H7 (cell line): ENCODE measurements around the gene TEX36. TPM values are rescaled to one million over a fixed set of nuclear protein-coding genes. Genes with fewer than 3 reads are reported as not detected.
"Not testable (repeated sequence)": the region's sequence is repeated elsewhere in the genome, so short reads cannot be mapped to it uniquely, and the experiment has no call there.

Source experiments
- DNase-seq: peaks from one replicate; pipeline ENCODE4 v3.0.0; 2012
- H3K27me3 ChIP-seq: 2 replicates; pipeline ENCODE4 v1.6.0; 2011; ENCODE audit warnings: mild to moderate bottlenecking, low read length; ENCODE audit not compliant: control insufficient read depth, insufficient read depth
- H3K36me3 ChIP-seq: replicated peaks from 2 replicates; pipeline ENCODE4 v1.5.1; 2011; ENCODE audit warnings: low read length; ENCODE audit not compliant: control insufficient read depth, insufficient read depth
- H3K4me3 ChIP-seq: 2 replicates; pipeline ENCODE4 v1.5.1; 2011; ENCODE audit warnings: low read depth, mild to moderate bottlenecking, control low read depth, low read length, moderate library complexity; ENCODE audit not compliant: insufficient read depth
- total RNA-seq: library from RNA; depleted of rRNA; stranded (reverse); fragments of >200 nt; shearing (Covaris generic); gene quantifications from 2 replicates; pipeline ENCODE4 v1.2.3, GENCODE V29; 2014

The TEX36 gene
- total RNA-seq, 1 experiment from 2014 or later = not detected

DNA sequence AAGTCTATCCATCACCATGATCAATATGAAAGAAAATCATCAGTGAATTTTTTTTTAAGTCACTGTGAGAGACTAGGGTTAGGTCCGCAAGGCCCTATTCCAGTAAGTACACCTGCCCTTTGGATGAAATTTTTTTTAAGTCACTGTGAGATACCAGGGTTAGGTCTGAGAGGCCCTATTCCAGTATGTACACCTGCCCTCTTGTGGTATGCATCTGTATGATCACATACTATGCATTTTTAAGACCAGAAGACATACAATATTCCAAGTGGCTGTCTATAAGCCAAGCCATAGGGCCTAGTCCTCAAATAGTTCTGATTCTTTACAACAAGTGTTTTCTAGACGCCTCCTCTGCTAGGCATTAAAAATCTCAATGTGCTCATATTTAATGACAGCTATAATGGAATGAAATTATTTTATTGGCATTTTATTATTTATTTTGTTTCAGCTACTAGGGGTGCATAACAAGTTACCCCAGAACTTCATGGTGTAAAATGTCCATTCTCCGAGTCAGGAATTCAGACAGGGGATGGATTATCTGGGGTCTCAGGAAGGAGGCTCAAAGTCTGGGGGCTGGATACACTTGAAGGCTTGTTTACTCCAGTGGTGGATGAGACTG is 53.1 kb downstream of the TEX36 start:
- H3K36me3 ChIP-seq = no peaks in the 10 kb centered on the region
- H3K4me3 ChIP-seq = no peak overlapping the region
- H3K27me3 ChIP-seq = no peaks in the 10 kb centered on the region
- DNase-seq = no peak

DNA sequence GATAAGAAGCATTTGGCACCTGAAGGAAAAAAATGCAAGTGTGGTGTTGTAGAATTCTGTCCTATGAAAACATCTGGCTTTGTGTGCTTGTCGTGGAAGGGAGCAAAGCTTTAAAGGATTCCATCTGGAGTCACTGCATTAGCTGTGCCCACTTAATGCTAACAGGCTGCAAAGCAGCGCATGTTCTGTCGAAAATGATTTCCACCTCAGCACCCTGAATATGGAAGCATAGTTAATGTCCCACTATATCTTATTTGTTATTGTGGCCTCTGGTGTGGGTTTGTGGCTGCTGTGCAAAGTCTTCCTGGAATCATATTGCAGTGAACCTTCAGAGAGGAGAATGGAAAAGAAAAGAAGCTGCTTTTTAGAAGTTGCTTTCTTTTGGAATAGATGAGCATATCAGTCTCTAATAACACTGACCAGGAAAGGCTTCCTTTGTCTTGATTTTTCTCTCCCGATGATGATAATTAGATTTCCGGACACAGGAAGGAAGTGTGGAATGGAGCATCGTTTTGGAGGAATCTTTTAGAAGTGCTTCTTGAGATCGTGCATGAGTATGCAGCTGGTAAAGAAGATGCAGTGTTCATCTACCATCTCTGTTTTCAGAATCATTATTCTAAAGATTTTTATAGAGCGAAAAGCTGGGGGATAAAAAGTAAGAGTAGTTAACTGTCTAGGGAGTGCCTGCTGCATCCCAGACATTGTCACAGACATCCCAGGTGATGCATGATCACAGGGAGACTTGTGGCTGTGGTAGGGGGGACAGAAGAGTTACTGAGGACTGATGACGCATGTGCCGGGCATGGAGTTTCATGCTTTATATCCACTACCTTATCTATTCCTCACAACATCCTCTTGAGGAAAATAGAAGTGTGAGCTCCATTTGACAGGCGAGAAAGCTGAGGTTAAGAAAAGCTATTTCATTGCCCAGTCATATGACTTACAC is 54.6 kb downstream of the TEX36 start:
- no peaks in the 10 kb centered on the region for H3K27me3 ChIP-seq
- H3K36me3 ChIP-seq = no peaks in the 10 kb centered on the region
- DNase-seq = no peak
- H3K4me3 ChIP-seq = no peak overlapping the region

DNA sequence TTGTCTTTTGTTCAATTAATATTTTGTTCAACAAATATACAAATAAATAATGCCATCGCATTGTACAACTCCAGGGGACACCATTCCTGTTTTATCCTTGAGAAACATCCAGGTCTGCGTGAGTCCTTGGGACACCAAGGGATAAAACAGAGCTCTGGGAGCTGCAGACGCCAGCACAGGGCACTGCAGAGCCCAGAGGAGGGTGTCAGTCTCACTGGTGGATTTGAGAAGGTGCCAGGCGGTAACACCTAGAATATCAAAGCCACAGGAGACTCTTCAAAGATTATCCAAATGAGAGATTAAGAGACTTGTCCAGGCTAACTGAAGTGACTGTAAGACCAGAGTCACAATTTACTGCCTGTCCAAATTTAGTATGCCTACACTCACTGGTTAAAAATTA is 55.3 kb downstream of the TEX36 start:
- H3K4me3 ChIP-seq = no peak overlapping the region
- no peak for DNase-seq
- H3K36me3 ChIP-seq = no peaks in the 10 kb centered on the region
- no peaks in the 10 kb centered on the region for H3K27me3 ChIP-seq

GRCh38 chr10:125626671-125627070 is 56.3 kb downstream of the TEX36 start:
- DNase-seq = no peak
- no peak overlapping the region for H3K4me3 ChIP-seq

DNA sequence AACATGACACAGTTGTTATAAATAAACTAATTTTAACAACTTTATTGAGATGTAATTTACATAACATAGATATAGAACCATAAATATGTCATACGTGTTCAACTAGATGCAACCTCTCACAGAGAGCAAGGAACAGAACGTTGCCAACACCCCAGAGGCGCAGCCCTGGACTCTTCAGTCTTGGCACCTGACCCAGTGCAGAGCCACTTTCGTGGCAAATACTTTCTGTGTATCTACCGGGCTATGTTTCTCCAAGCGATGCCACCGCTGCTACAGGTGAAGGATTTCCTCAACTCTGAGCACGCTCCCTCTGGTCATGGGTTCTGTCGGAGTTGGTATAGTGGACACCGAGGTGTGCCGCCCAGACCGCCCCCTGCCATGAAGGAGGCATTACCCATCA is 57.4 kb downstream of the TEX36 start:
- no peak overlapping the region for H3K4me3 ChIP-seq
- DNase-seq = no peak
- H3K27me3 ChIP-seq = no peaks in the 10 kb centered on the region
- H3K36me3 ChIP-seq = no peaks in the 10 kb centered on the region

More at GRCh38 chr10:125626671-125627070, 56.3 kb downstream of the TEX36 start:
- no peaks in the 10 kb centered on the region for H3K27me3 ChIP-seq
- no peaks in the 10 kb centered on the region for H3K36me3 ChIP-seq

GRCh38 chr10:125624800-125625199 is 58.2 kb downstream of the TEX36 start:
- Histone ChIP-seq H3K27me3 (no peaks in the 10 kb centered on the region), H3K4me3 (no peak overlapping the region), H3K36me3 (no peaks in the 10 kb centered on the region)
- DNase-seq = no peak

DNA sequence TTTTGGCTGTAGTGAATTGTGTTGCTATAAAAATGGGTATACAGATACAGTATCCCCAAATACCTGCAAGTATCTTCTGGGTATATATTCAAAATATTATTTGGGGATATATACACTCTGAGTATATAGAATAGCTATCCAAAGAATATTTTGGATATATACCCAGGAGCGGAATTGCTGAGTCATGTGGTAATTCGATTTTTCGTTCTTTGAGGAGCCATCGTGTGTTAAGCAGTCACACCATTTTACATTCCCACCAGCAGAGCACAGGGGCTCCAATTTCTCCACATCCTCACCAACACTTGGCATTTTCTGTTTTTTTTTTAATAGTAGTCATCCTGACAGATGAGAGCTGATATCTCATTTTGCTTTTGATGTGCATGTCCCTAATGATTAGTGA is 61.9 kb downstream of the TEX36 start:
- Histone ChIP-seq H3K4me3 (no peak overlapping the region), H3K36me3 (no peaks in the 10 kb centered on the region), H3K27me3 (no peaks in the 10 kb centered on the region)
- DNase-seq = no peak

DNA sequence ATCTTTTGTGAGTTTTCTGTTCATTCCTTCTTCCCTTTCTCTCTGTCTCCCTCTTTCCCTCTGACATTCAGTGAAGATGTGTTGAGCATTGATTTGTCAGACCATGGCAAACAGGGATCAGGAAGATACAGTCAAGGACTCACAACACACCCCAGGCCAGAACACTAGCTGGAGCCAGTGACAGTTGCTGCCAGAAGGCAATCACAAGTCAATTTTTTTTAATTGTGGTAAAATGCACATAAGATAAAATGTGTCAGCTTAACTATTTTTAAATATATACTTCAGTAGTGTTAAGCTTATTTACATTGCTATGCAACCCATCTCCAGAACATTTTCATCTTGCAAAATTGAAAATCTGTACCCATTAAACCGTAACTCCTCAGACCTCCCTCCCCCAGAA is 62.6 kb downstream of the TEX36 start:
- Histone ChIP-seq H3K36me3 (no peaks in the 10 kb centered on the region), H3K27me3 (no peaks in the 10 kb centered on the region), H3K4me3 (no peak overlapping the region)
- DNase-seq = no peak

- H3K27me3 ChIP-seq, DNase-seq, H3K36me3 ChIP-seq, H3K4me3 ChIP-seq: not testable (repeated sequence)
Measured at GRCh38 chr10:125613062-125613461, 69.9 kb downstream of the TEX36 start.

- no peak for DNase-seq
- Histone ChIP-seq H3K4me3 (no peak overlapping the region), H3K27me3 (no peaks in the 10 kb centered on the region), H3K36me3 (no peaks in the 10 kb centered on the region)
Measured at GRCh38 chr10:125611756-125612155, 71.2 kb downstream of the TEX36 start.

DNA sequence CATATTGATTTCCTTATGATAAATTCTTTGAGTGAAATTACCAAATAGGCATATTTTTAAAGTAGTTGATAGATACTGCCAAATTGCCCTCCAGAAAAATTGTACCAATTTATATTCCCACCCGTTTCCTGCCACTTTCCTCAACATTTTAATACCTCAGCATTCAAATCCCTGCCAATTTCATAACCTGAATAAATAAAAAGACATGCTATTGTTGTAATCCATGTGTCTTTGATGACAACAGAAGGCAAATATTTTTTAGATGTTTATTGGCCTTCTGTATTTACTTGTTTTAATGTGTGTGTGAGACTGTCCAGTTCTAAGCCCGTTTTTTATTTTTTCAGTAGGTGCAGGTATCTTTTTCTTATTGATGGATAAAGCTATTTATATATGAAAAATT is 71.7 kb downstream of the TEX36 start:
- Histone ChIP-seq H3K4me3 (no peak overlapping the region), H3K27me3 (no peaks in the 10 kb centered on the region), H3K36me3 (no peaks in the 10 kb centered on the region)
- no peak for DNase-seq

GRCh38 chr10:125609859-125610258 is 73.1 kb downstream of the TEX36 start:
- no peaks in the 10 kb centered on the region for H3K27me3 ChIP-seq
- no peak for DNase-seq
- H3K36me3 ChIP-seq = no peaks in the 10 kb centered on the region
- no peak overlapping the region for H3K4me3 ChIP-seq

GRCh38 chr10:125608474-125608873 is 74.5 kb downstream of the TEX36 start:
- no peak for DNase-seq
- Histone ChIP-seq H3K36me3 (no peaks in the 10 kb centered on the region), H3K27me3 (no peaks in the 10 kb centered on the region), H3K4me3 (no peak overlapping the region)

DNA sequence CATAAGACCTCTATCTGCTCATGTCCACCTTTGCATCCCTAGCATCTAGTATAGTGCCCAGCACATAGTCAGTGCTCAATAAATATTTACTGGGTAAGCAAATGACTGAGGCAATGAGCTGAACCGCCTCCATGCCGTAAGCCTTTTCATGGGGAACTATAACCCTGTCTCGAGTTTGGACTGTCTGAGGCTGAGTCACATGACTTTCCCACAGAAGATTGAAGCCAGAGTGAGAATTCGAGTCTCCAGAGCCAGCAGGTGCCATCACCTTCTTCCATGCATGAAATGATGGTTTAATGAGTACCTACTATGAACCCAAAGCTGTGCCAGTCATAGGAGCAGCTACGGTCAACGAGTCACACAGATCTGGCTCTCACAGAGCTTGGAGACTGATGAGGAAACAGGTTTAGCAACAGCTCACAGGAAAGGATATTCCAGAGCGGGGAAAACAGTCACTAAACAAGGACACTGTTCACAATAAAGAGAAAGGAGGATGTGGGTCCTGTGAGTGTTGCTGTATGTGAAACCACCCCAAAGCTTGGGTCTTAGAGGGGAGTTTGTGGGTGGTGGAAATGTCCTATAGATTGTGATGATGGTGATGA is 75.2 kb downstream of the TEX36 start:
- Histone ChIP-seq H3K4me3 (no peak overlapping the region), H3K27me3 (no peaks in the 10 kb centered on the region), H3K36me3 (no peaks in the 10 kb centered on the region)
- DNase-seq = no peak
